Type B pancreatic cell (in vitro differentiated cells): ENCODE measurements around the gene COL13A1. TPM values are rescaled to one million over a fixed set of nuclear protein-coding genes. Genes with fewer than 3 reads are reported as not detected.

ENCODE experiments used
- DNase-seq: peaks from one replicate; pipeline ENCODE4 v3.0.0; 2021; ENCODE audit warnings: mixed read lengths; ENCODE audit not compliant: unreplicated experiment; ENCODE audit errors: extremely low spot score
- H3K27ac Mint-ChIP-seq: 2 replicates; pipeline ENCODE4 v1.8.0; 2021; ENCODE audit warnings: mild to moderate bottlenecking, mixed read lengths
- H3K27me3 Mint-ChIP-seq: 2 replicates; pipeline ENCODE4 v1.8.0; 2021; ENCODE audit warnings: mixed read lengths
- H3K36me3 Mint-ChIP-seq: 2 replicates; pipeline ENCODE4 v1.8.0; 2021; ENCODE audit warnings: mixed read lengths
- H3K4me1 Mint-ChIP-seq: one replicate; pipeline ENCODE4 v1.8.0; 2021; ENCODE audit warnings: mixed read lengths; ENCODE audit not compliant: unreplicated experiment
- H3K4me3 Mint-ChIP-seq: 2 replicates; pipeline ENCODE4 v1.8.0; 2021; ENCODE audit warnings: mild to moderate bottlenecking, mixed read lengths
- H3K9me3 Mint-ChIP-seq: 2 replicates; pipeline ENCODE4 v1.8.0; 2021; ENCODE audit warnings: mixed read lengths
- CTCF ChIP-seq: fragments of 200-600 bp; sonication (generic); conservative IDR thresholded peaks from 2 replicates; pipeline ENCODE4 v1.5.0; 2021; ENCODE audit warnings: antibody characterized with exemption, mild to moderate bottlenecking
- total RNA-seq: library from RNA; stranded (reverse); gene quantifications from 2 replicates; pipeline ENCODE4 v1.2.1, GENCODE V29; 2021; ENCODE audit warnings: low replicate concordance

COL13A1 gene
- total RNA-seq, 1 donor from 2014 or later = 18.6 TPM

DNA sequence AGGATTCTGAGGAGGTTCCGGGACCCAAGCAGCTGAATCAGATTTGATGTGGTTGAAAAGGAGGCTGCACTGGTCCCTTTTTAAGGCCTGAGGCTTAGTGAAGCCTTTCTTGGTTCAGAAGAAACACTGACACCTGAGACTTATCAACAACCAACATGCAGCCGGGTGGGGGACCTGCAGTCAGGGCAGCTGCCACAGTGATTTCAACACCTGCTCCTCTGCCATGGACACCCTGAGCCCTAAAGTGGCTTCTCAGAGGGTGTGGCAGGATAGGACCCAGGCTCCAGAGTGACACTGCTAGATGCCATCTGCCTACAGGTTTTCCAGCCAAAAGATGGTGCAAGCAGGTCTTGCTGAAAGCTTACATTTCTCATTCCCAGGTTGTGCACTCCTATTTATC, 99.3 kb downstream of the COL13A1 start:
- peaks cover 6% of the 10 kb centered on the region for H3K27me3 Mint-ChIP-seq
- TF ChIP-seq CTCF = no peak
- no peak for DNase-seq
- H3K4me1 Mint-ChIP-seq = peaks cover 27% of the 10 kb centered on the region
- no peaks in the 10 kb centered on the region for H3K36me3 Mint-ChIP-seq
- H3K4me3 Mint-ChIP-seq = no peak overlapping the region
- peak overlapping the region; percentile 39 for H3K27ac Mint-ChIP-seq
- H3K9me3 Mint-ChIP-seq = no peaks in the 10 kb centered on the region

DNA sequence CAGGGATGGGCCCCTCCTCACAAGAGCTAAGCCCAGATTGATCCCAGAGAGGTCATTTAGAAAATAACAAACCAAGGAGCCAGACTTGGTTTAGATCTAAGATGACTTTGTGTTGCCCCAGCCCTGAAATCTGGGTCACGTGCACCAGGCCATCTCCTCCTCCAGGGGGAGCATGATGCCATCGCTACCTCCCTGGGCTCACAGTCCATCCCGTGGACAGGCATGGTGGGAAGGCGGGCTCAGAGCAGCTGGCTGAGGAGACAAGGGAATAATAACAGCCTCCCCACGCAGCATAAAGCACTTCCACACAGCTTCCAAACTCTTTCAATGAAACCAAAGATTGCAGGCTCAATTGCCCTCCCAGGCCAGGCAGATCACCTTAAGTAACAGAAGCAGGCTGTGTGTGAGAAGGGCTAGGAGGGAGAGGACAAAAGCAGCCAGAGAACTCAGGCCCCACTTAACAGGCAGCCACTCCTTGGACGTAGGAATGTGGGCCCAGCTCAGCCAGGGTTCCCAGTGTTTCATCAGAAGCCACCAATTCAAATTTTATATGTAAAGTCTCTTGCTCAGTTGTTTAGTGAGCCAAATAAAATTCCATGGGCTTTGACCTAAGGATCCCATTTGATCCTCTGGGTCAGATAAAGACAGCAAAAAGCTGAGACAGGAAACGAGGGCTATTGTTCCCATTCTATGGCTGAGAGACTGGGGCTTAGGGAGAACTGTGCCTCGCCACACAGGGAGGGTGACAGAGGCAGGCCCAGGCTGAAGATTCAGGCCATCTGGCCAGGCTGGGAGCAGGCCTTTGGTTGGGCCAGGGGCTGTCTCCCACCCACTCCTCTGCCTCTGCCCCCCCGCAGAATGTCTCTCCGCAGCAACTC, 100.2 kb downstream of the COL13A1 start:
- no peaks in the 10 kb centered on the region for H3K9me3 Mint-ChIP-seq
- DNase-seq = no peak
- H3K4me1 Mint-ChIP-seq = peaks cover 20% of the 10 kb centered on the region
- peak; percentile 80 for TF ChIP-seq CTCF
- H3K4me3 Mint-ChIP-seq = no peak overlapping the region
- no peaks in the 10 kb centered on the region for H3K36me3 Mint-ChIP-seq
- peak overlapping the region; percentile 39 for H3K27ac Mint-ChIP-seq
- peaks cover 6% of the 10 kb centered on the region for H3K27me3 Mint-ChIP-seq

- Mint-ChIP-seq H3K27ac (no peak overlapping the region), H3K9me3 (no peaks in the 10 kb centered on the region), H3K27me3 (peaks cover 11% of the 10 kb centered on the region), H3K4me3 (no peak overlapping the region), H3K36me3 (peaks cover 3% of the 10 kb centered on the region), H3K4me1 (peaks cover 21% of the 10 kb centered on the region)
- TF ChIP-seq CTCF = no peak
- no peak for DNase-seq
These were observed 101.3 kb downstream of the COL13A1 start for GRCh38 chr10:69902835-69903535.

GRCh38 chr10:69904533-69904932, 102.8 kb downstream of the COL13A1 start:
- H3K9me3 Mint-ChIP-seq = no peaks in the 10 kb centered on the region
- TF ChIP-seq CTCF = no peak
- H3K4me3 Mint-ChIP-seq = no peak overlapping the region
- H3K27ac Mint-ChIP-seq = no peak overlapping the region
- H3K27me3 Mint-ChIP-seq = peaks cover 12% of the 10 kb centered on the region
- peaks cover 3% of the 10 kb centered on the region for H3K36me3 Mint-ChIP-seq
- no peak for DNase-seq
- peaks cover 19% of the 10 kb centered on the region for H3K4me1 Mint-ChIP-seq

DNA sequence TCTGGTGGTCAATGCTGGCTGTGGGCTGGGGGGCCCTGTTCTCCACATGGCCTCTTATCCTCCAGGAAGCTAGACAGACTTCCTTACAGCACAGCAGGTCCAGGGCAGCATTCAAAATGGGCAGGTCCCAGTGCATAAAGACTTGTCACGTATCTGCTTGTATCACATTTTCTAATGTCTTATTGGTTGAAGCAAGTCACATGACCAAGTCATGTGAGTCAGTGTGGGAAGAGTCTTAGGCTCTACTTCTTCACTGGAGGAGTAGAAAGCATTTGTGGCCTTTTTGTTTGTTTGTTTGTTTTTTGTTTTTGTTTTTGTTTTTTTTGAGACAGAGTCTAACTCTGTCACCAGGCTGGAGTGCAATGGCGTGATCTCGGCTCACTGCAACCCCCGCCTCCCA, 104.7 kb downstream of the COL13A1 start:
- no peak overlapping the region for H3K27ac Mint-ChIP-seq
- H3K4me1 Mint-ChIP-seq = peaks cover 16% of the 10 kb centered on the region
- no peak for TF ChIP-seq CTCF
- no peak for DNase-seq
- H3K4me3 Mint-ChIP-seq = no peak overlapping the region
- H3K27me3 Mint-ChIP-seq = peaks cover 12% of the 10 kb centered on the region
- peaks cover 3% of the 10 kb centered on the region for H3K36me3 Mint-ChIP-seq
- no peaks in the 10 kb centered on the region for H3K9me3 Mint-ChIP-seq
